Breast epithelium (tissue), 4 donors: ENCODE results near the gene FAM216B. TPM values are rescaled to one million over a fixed set of nuclear protein-coding genes. Genes with fewer than 3 reads are reported as not detected.

Source experiments
- DNase-seq, 2 donors: peaks; one replicate each; pipeline ENCODE4 v3.0.0-alpha.2; 2019; ENCODE audit warnings: low spot score in 2 of 2
- H3K27ac ChIP-seq, 2 donors: fragments of 200-600 bp; sonication (generic) in 1 of 2; one replicate each; pipeline ENCODE4 v1.5.1; 2016 to 2019; ENCODE audit warnings: mild to moderate bottlenecking in 1 of 2
- H3K27me3 ChIP-seq, 2 donors: fragments of 200-600 bp; sonication (generic) in 1 of 2; one replicate each; pipeline versions ENCODE4 v1.5.1 to v1.6.0; 2017 to 2019; ENCODE audit warnings: control low read depth in 1 of 2, mild to moderate bottlenecking in 1 of 2
- H3K36me3 ChIP-seq: fragments of 200-600 bp; one replicate; pipeline ENCODE4 v1.5.1; 2019
- H3K4me1 ChIP-seq, 2 donors: fragments of 200-600 bp; sonication (generic); one replicate each; pipeline ENCODE4 v1.5.1; 2016 to 2019; ENCODE audit warnings: control low read depth in 1 of 2
- H3K4me3 ChIP-seq, 3 donors: fragments of 200-600 bp; sonication (generic); 1 replicate in 2 of 3; 2 replicates in 1 of 3; pipeline ENCODE4 v1.5.1; 2016 to 2019; ENCODE audit warnings: mild to moderate bottlenecking in 3 of 3, moderate library complexity in 2 of 3
- H3K9me3 ChIP-seq, 2 donors: fragments of 200-600 bp; sonication (generic) in 1 of 2; one replicate each; pipeline ENCODE4 v1.5.1; 2016 to 2019; ENCODE audit warnings: control low read depth in 1 of 2
- CTCF ChIP-seq, 3 donors: fragments of 450-650 bp; IDR thresholded peaks; one replicate each; pipeline ENCODE4 v1.5.1; 2016 to 2017; ENCODE audit warnings: antibody characterized with exemption in 3 of 3, mild to moderate bottlenecking in 3 of 3, moderate library complexity in 3 of 3
- POLR2A ChIP-seq: fragments of 450-650 bp; IDR thresholded peaks from one replicate; pipeline ENCODE4 v1.6.1; 2016; ENCODE audit warnings: antibody characterized with exemption, mild to moderate bottlenecking, moderate library complexity
- POLR2AphosphoS5 ChIP-seq, 3 donors: sonication (generic); formaldehyde crosslinking; IDR thresholded peaks; one replicate each; pipeline ENCODE4 v1.6.1; 2017; ENCODE audit warnings: antibody characterized with exemption in 3 of 3
- intact Hi-C: fragments of 100-400 bp; cut with DNase I; formaldehyde crosslinking; loops from one replicate; pipeline ENCODE4 v1.15.1; 2023; ENCODE audit warnings: low total_unique reads
- total RNA-seq, 3 donors: library from RNA; depleted of rRNA; stranded (reverse); fragments of >200 nt; gene quantifications; one replicate each; pipeline ENCODE4 v1.1.0, GENCODE V29; 2016

The FAM216B gene
- total RNA-seq, 3 donors from 2014 or later, result not detected

- no peaks in the 10 kb centered on the region for H3K36me3 ChIP-seq
- no peak for TF ChIP-seq POLR2AphosphoS5 (IDR thresholded peaks at IDR 0.05)
- no peak for TF ChIP-seq CTCF (IDR thresholded peaks at IDR 0.05)
- no peak for TF ChIP-seq POLR2A
- no peaks in the 10 kb centered on the region for H3K9me3 ChIP-seq
- no peak for DNase-seq
- H3K27me3 ChIP-seq, result no peaks in the 10 kb centered on the region
- no peaks in the 10 kb centered on the region for H3K4me1 ChIP-seq
- H3K27ac ChIP-seq, result no peak overlapping the region
- no peak overlapping the region for H3K4me3 ChIP-seq
- intact Hi-C loops, result no loop called here
Measured at GRCh38 chr13:42741914-42742313, 39.5 kb upstream of the FAM216B start.

- Histone ChIP-seq H3K9me3 (no peaks in the 10 kb centered on the region), H3K27ac (no peak overlapping the region), H3K4me1 (no peaks in the 10 kb centered on the region), H3K36me3 (no peaks in the 10 kb centered on the region), H3K27me3 (no peaks in the 10 kb centered on the region), H3K4me3 (no peak overlapping the region)
- TF ChIP-seq CTCF (IDR thresholded peaks at IDR 0.05) (no peak), POLR2AphosphoS5 (IDR thresholded peaks at IDR 0.05) (no peak), POLR2A (no peak)
- DNase-seq, result no peak
- intact Hi-C loops, result no loop called here
Measured at GRCh38 chr13:42745655-42746054, 35.7 kb upstream of the FAM216B start.

GRCh38 chr13:42746866-42747265, 34.5 kb upstream of the FAM216B start:
- no peaks in the 10 kb centered on the region for H3K9me3 ChIP-seq

GRCh38 chr13:42747399-42747873, 33.9 kb upstream of the FAM216B start:
- intact Hi-C loops, result no loop called here
- no peaks in the 10 kb centered on the region for H3K4me1 ChIP-seq
- H3K9me3 ChIP-seq, result no peaks in the 10 kb centered on the region

More at GRCh38 chr13:42746866-42747265, 34.5 kb upstream of the FAM216B start:
- Histone ChIP-seq H3K4me1 (no peaks in the 10 kb centered on the region), H3K4me3 (no peak overlapping the region), H3K27ac (no peak overlapping the region), H3K27me3 (no peaks in the 10 kb centered on the region), H3K36me3 (no peaks in the 10 kb centered on the region)
- intact Hi-C loops, result no loop called here
- no peak for DNase-seq
- TF ChIP-seq POLR2AphosphoS5 (IDR thresholded peaks at IDR 0.05) (no peak), CTCF (IDR thresholded peaks at IDR 0.05) (no peak), POLR2A (no peak)

GRCh38 chr13:42750794-42751193, 30.6 kb upstream of the FAM216B start:
- TF ChIP-seq POLR2AphosphoS5 (IDR thresholded peaks at IDR 0.05), result no peak
- no peak for TF ChIP-seq CTCF (IDR thresholded peaks at IDR 0.05)
- TF ChIP-seq POLR2A, result no peak

More at GRCh38 chr13:42747399-42747873, 33.9 kb upstream of the FAM216B start:
- H3K27ac ChIP-seq, result no peak overlapping the region
- H3K36me3 ChIP-seq, result no peaks in the 10 kb centered on the region
- H3K27me3 ChIP-seq, result no peaks in the 10 kb centered on the region
- DNase-seq, result no peak
- no peak overlapping the region for H3K4me3 ChIP-seq
- TF ChIP-seq CTCF (IDR thresholded peaks at IDR 0.05) (no peak), POLR2A (no peak), POLR2AphosphoS5 (IDR thresholded peaks at IDR 0.05) (no peak)

More at GRCh38 chr13:42750794-42751193, 30.6 kb upstream of the FAM216B start:
- H3K4me3 ChIP-seq, result no peak overlapping the region
- H3K27ac ChIP-seq, result no peak overlapping the region
- intact Hi-C loops, result no loop called here
- no peaks in the 10 kb centered on the region for H3K9me3 ChIP-seq
- no peak for DNase-seq
- no peaks in the 10 kb centered on the region for H3K27me3 ChIP-seq
- H3K36me3 ChIP-seq, result no peaks in the 10 kb centered on the region
- no peaks in the 10 kb centered on the region for H3K4me1 ChIP-seq
